ENCODE data around the gene TMEM128.

Gene TMEM128

GRCh38 chr4:4288098-4288497 is 40.1 kb upstream of the TMEM128 start:
- peak overlapping the region; percentile 97; the same call in 1 of the 2 replicates for H3K4me3 ChIP-seq (replicated peaks; ENCODE audit: low read depth, low read length)
- no peak for DNase-seq (ENCODE audit: extremely low read depth, low read depth)
- TF ChIP-seq CTCF (IDR thresholded peaks at IDR 0.05; ENCODE audit: low read depth, low read length, missing control alignments) = no peak

- peak; percentile 14 for DNase-seq (ENCODE audit: extremely low read depth, low read depth)
- no peak for TF ChIP-seq CTCF (IDR thresholded peaks at IDR 0.05; ENCODE audit: low read depth, low read length, missing control alignments)
Observed at GRCh38 chr4:4284827-4285618, 37.0 kb upstream of the TMEM128 start.

GRCh38 chr4:4281787-4282186 is 33.8 kb upstream of the TMEM128 start:
- TF ChIP-seq CTCF (IDR thresholded peaks at IDR 0.05; ENCODE audit: low read depth, low read length, missing control alignments) = no peak
- H3K4me3 ChIP-seq (replicated peaks; ENCODE audit: low read depth, low read length) = no peak overlapping the region
- no peak for DNase-seq (ENCODE audit: extremely low read depth, low read depth)

More at GRCh38 chr4:4284827-4285618, 37.0 kb upstream of the TMEM128 start:
- no peak overlapping the region for H3K4me3 ChIP-seq (replicated peaks; ENCODE audit: low read depth, low read length)

- H3K4me3 ChIP-seq (replicated peaks; ENCODE audit: low read depth, low read length) = no peak overlapping the region
- DNase-seq (ENCODE audit: extremely low read depth, low read depth) = no peak
- no peak for TF ChIP-seq CTCF (IDR thresholded peaks at IDR 0.05; ENCODE audit: low read depth, low read length, missing control alignments)
Observed at GRCh38 chr4:4277531-4277930, 29.5 kb upstream of the TMEM128 start.

GRCh38 chr4:4274226-4274625 is 26.2 kb upstream of the TMEM128 start:
- no peak overlapping the region for H3K4me3 ChIP-seq (replicated peaks; ENCODE audit: low read depth, low read length)
- no peak for TF ChIP-seq CTCF (IDR thresholded peaks at IDR 0.05; ENCODE audit: low read depth, low read length, missing control alignments)

GRCh38 chr4:4271912-4272311 is 23.9 kb upstream of the TMEM128 start:
- no peak overlapping the region for H3K4me3 ChIP-seq (replicated peaks; ENCODE audit: low read depth, low read length)
- TF ChIP-seq CTCF (IDR thresholded peaks at IDR 0.05; ENCODE audit: low read depth, low read length, missing control alignments) = peak; percentile 12
- DNase-seq (ENCODE audit: extremely low read depth, low read depth) = no peak

More at GRCh38 chr4:4274226-4274625, 26.2 kb upstream of the TMEM128 start:
- no peak for DNase-seq (ENCODE audit: extremely low read depth, low read depth)
